Putamen (tissue), 1 donor: ENCODE data around the gene WWOX.
"Not testable (repeated sequence)": the region's sequence is repeated elsewhere in the genome, so short reads cannot be mapped to it uniquely, and the experiment has no call there.

Source experiments
- DNase-seq: peaks from one replicate; pipeline ENCODE4 v3.0.0-alpha.2; 2016; ENCODE audit warnings: low spot score

WWOX gene

GRCh38 chr16:79213214-79213613, 1113.8 kb downstream of the WWOX start:
- no peak for DNase-seq

GRCh38 chr16:79215289-79215688, 1115.8 kb downstream of the WWOX start:
- no peak for DNase-seq

DNA sequence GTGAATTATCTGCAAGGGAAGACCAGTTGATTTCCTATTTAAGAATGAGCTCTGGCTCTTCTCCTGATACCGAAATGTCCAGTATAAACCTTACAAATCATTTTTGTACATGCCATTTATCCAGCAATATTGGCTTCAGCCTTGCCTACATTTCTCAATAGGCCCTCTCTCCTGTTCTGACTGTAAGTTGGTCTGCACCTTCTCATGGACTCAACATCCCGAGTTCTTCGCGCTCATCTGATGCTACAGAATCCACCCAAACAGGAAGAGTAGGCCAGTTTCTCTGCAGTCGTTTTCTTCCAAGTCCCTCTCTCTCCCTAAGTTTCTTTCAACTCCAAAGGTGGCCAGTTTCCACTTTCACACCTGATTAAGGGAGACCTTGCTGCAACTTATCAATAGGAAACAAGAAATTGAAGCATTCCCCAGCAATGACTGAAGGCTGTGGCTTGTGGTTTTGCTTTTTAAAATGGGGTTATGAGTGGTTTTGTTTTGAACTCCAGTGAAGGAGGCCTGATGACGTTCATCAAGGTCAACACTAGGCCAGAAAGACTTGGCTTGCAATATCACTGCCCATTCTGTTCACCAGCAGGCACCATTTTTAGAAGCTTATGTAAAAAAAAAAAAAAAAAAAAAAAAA, 1118.0 kb downstream of the WWOX start:
- DNase-seq = no peak

DNA sequence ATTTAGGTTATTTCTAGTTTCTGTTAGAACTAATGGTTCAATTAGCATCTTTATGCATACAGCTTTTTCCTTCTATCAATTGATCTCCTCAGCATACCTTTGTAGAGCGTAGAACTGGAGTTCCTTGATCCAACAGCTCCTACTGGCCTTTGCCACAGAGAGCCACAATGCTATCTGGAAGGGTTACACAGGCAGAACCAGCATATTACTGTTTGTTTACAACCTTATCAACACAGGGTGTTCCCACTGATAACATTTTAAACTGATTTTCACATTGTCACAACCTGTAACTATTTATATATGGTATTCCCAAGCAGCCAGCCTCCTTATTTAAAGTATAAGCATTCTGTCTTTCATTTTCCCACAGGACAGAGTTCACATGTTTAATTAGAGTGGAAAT, 1118.9 kb downstream of the WWOX start:
- DNase-seq = no peak

DNA sequence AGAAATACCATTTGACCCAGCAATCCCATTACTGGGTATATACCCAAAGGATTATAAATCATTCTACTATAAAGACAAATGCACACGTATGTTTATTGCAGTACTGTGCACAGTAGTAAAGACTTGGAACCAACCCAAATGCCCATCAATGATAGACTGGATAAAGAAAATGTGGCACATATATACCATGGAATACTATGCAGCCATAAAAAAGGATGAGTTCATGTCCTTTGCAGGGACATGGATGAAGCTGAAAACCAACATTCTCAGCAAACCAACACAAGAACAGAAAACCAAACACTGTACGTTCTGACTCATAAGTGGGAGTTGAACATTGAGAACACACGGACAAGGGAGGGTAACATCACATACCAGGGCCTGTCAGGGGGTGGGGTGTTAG, 1126.5 kb downstream of the WWOX start:
- DNase-seq = not testable (repeated sequence)

DNA sequence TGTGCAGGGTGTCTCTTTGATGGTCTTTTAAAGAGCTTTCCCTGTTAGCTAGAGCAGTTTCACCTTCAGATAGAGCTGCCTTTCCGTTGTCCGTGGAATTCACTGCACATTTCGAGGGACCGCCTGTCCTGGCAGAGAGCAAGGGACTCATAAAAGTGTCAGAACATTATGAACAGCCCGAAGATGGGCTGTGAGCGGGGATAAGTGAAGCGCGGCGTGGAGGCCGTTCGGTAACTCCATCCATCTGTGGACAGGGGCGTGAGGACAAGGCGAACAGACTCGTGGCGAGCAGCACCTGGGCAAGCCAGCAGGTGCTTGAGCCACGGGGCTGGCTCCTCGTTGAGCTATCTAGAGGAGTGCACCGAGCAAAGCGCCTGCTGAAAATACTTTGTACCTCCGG, 1129.9 kb downstream of the WWOX start:
- DNase-seq = no peak

DNA sequence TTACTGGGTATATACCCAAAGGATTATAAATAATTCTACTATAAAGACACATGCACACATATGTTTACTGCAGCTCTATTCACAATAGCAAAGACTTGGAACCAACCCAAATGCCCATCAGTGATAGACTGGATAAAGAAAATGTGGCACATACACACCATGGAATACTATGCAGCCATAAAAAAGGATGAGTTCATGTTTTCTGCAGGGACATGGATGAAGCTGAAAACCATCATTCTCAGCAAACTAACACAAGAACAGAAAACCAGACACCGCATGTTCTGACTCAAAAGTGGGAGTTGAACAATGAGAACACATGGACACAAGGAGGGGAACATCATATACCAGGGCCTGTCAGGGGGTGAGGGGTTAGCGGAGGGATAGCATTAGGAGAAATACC, 1146.2 kb downstream of the WWOX start:
- not testable (repeated sequence) for DNase-seq

DNA sequence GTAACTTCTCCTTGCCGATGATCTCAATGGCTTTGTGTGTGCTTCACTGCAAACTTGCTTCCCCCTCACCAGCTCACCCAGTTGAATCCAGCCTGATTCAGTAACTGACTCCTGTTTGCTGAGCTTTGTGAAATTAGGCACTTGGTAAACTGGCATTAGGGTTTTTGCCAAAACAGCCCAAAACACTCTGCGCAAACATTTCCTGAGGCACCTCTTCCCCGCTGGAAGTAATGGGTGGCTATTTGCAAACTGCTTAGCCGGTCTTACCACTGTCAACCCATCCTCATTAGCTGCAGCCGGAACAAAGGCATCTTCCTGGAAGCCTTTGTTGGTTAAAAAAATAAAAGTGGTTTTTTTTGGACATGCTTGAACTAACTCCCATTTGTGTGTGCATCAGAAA, 1147.9 kb downstream of the WWOX start:
- DNase-seq = no peak

DNA sequence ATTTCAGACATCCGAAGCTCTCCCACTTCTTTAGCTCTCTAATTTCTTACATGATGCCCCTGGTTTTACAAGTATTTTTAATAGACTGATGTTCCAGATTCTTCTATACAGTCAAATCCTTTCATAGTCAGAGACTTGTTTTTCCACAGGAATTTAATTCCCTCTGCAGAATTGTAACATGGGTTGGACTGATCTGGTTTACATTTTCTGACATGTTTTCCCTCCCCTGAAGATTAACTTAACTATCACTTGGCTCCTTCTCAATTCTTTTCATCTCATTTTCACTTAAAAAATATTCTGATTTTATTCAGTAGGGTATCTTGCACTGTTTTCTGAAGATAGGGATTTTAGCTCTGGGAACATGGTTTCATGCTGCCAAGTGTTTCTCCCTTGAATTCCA, 1148.9 kb downstream of the WWOX start:
- no peak for DNase-seq

- DNase-seq = no peak
Measured at GRCh38 chr16:79250502-79251098, 1151.1 kb downstream of the WWOX start.

DNA sequence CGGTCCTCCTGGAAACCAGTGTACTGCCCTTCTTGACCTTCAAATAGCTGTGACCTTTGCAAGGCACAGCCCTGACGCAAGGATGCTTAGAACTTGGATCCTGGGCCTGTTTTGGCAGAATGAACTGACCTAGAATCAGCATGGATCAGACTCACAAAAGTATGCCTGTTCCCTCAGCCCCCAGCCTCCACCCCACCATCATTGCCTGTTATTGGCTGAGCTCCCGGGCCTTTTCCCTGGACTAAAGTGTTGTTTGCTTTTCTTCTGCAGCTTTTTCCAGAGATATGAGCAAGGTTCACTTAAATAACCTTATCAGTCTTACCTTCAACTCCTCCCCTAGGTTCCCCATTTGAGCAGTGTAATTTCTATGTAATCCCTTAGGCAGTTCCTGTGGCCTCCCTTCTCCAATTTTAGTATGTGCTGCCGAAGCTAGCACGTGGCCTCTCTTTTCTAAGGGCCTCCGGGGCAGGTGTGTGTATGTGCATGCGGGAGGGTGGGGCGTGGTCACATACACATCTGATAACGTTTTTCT, 1153.7 kb downstream of the WWOX start:
- no peak for DNase-seq

GRCh38 chr16:79257953-79258490, 1158.6 kb downstream of the WWOX start:
- no peak for DNase-seq

GRCh38 chr16:79260890-79261289, 1161.4 kb downstream of the WWOX start:
- not testable (repeated sequence) for DNase-seq

- no peak for DNase-seq
Measured at GRCh38 chr16:79261481-79261940, 1162.1 kb downstream of the WWOX start.

- no peak for DNase-seq
Measured at GRCh38 chr16:79261944-79262552, 1162.6 kb downstream of the WWOX start.
